Large intestine (tissue), 3 donors: ENCODE data around the gene THAP4. TPM values are rescaled to one million over a fixed set of nuclear protein-coding genes. Genes with fewer than 3 reads are reported as not detected.
"Not testable (repeated sequence)": the region's sequence is repeated elsewhere in the genome, so short reads cannot be mapped to it uniquely, and the experiment has no call there.

ENCODE experiments used
- DNase-seq, 2 donors: peaks; one replicate each; pipeline versions ENCODE4 v3.0.0 to v3.0.0-alpha.2; 2013
- H3K27ac ChIP-seq: one replicate; pipeline ENCODE4 v1.5.1; 2013; ENCODE audit warnings: low read length
- H3K27me3 ChIP-seq: 2 replicates; pipeline ENCODE4 v1.6.1; 2013; ENCODE audit warnings: low read length; ENCODE audit not compliant: control insufficient read depth, insufficient read depth
- H3K36me3 ChIP-seq: 2 replicates; pipeline ENCODE4 v1.6.1; 2013; ENCODE audit warnings: low read length; ENCODE audit not compliant: control insufficient read depth, insufficient read depth
- H3K4me1 ChIP-seq: one replicate; pipeline ENCODE4 v1.6.1; 2013; ENCODE audit warnings: low read length; ENCODE audit not compliant: control insufficient read depth, insufficient read depth
- H3K4me3 ChIP-seq: one replicate; pipeline ENCODE4 v1.5.1; 2013; ENCODE audit warnings: low read length
- H3K9me3 ChIP-seq: one replicate; pipeline ENCODE4 v1.6.1; 2013; ENCODE audit warnings: mild to moderate bottlenecking, low read depth, low read length, moderate library complexity; ENCODE audit not compliant: control insufficient read depth
- WGBS: methylation state at CpG from one replicate; pipeline ENCODE4 v1.1.5; 2013; ENCODE audit warnings: low lambda C conversion rate; ENCODE audit not compliant: insufficient coverage; 5-methylcytosine and 5-hydroxymethylcytosine counted together
- polyA plus RNA-seq: library from polyadenylated mRNA; unstranded; fragments of 120-200 nt; gene quantifications from one replicate; pipeline ENCODE4 v1.2.1, GENCODE V29; 2013

THAP4 gene
- polyA plus RNA-seq, 1 donor: 35.7 TPM

DNA sequence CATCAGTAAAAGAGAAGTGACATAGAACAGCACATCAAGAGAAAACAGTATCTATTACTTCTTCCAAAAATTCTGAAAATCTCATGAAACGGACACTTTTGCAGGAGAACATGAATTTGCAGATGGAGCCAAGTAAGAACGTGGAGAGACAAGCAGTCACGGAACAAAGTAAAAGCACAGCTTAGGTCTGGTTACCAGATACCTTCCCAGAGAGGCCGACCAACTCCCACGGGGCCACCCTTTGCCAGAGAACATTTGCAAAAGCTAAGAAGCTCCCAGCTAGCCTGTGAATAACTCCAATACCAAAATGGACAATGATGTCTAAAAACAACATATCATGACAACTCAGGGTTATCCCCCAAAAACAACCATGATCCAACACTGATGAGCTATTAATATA is 38.9 kb downstream of the THAP4 start:
- Histone ChIP-seq H3K9me3 (no peaks in the 10 kb centered on the region), H3K4me1 (no peaks in the 10 kb centered on the region), H3K27me3 (no peaks in the 10 kb centered on the region), H3K4me3 (no peak overlapping the region), H3K36me3 (peaks cover 47% of the 10 kb centered on the region), H3K27ac (no peak overlapping the region)
- no peak for DNase-seq
- no CpG with 5 or more reads among the region's 5 CpGs for WGBS

DNA sequence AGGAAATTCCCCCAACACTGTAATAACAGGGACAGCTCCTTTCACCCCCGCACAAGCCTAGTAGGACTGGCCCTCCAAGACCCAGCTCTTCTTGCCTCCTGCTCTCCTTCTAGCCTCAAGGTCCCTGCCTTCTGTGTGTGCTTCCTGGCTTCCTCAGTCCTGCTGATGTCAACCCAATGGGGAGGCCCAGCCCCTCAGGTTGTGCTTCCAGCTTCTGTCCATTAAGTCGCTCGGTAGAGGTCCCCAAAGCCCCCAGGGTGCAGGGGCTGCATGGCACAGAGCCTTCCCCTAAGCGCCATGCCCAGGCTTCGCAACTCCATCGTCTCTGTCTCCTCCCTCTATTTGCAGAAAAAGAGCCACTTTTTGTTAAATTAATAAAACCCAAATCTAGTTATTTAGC is 39.4 kb downstream of the THAP4 start:
- H3K27ac ChIP-seq: no peak overlapping the region
- H3K27me3 ChIP-seq: no peaks in the 10 kb centered on the region
- no peaks in the 10 kb centered on the region for H3K9me3 ChIP-seq
- no peak overlapping the region for H3K4me3 ChIP-seq
- no CpG with 5 or more reads among the region's 6 CpGs for WGBS
- H3K36me3 ChIP-seq: peaks cover 47% of the 10 kb centered on the region
- no peak for DNase-seq
- H3K4me1 ChIP-seq: no peaks in the 10 kb centered on the region

DNA sequence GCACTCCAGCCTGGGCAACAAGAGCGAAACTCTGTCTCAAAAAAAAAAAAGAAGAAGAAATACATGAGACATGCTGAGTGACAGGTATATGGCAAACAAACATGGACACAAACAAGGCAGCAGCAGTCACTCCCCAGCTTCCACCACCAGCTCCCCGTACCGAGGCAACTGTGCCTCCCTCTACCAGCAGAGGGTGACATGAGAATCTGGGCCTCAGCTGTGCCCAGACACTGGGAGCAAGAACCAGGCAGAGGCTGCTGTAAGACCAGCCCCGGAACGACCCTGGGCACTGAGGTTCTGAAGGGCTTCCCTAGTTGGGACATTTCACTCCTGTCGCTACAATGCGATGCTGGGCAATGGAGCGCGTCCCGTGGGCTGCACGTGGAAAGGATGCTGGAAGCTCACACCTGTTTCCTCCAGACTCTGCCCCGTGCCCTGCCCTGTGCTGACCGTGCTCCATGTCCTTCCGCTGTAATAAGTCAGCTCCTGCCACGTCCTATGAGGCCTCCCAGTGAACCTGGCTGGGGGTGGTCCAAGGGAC is 41.3 kb downstream of the THAP4 start:
- H3K4me1 ChIP-seq: no peaks in the 10 kb centered on the region
- peaks cover 38% of the 10 kb centered on the region for H3K36me3 ChIP-seq
- no peak overlapping the region for H3K27ac ChIP-seq
- H3K9me3 ChIP-seq: no peaks in the 10 kb centered on the region
- H3K4me3 ChIP-seq: no peak overlapping the region
- DNase-seq: no peak
- H3K27me3 ChIP-seq: no peaks in the 10 kb centered on the region
- no CpG with 5 or more reads among the region's 15 CpGs for WGBS

DNA sequence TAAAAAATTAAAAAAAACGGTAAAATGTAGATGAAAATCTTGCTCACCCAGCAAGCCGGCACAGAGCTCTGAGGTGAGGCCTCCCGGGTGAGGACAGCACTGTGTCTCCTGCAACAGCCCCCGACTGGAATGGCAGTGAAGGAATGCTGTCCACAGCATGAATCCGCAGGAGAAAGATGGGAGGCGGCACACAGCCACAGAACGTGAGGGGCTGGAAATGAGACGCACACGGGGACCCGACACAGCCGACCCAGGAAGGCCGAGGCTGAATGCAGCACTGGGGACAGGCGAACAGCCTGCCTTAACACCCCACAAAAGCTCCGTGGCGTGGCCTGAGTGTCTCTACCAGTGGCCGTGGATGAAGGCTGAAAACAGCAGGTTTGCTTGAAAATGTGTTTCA is 43.7 kb downstream of the THAP4 start:
- Histone ChIP-seq H3K36me3 (peaks cover 31% of the 10 kb centered on the region), H3K27me3 (no peaks in the 10 kb centered on the region), H3K27ac (no peak overlapping the region), H3K4me1 (no peaks in the 10 kb centered on the region), H3K4me3 (no peak overlapping the region), H3K9me3 (no peaks in the 10 kb centered on the region)
- WGBS: no CpG with 5 or more reads among the region's 16 CpGs
- DNase-seq: no peak

DNA sequence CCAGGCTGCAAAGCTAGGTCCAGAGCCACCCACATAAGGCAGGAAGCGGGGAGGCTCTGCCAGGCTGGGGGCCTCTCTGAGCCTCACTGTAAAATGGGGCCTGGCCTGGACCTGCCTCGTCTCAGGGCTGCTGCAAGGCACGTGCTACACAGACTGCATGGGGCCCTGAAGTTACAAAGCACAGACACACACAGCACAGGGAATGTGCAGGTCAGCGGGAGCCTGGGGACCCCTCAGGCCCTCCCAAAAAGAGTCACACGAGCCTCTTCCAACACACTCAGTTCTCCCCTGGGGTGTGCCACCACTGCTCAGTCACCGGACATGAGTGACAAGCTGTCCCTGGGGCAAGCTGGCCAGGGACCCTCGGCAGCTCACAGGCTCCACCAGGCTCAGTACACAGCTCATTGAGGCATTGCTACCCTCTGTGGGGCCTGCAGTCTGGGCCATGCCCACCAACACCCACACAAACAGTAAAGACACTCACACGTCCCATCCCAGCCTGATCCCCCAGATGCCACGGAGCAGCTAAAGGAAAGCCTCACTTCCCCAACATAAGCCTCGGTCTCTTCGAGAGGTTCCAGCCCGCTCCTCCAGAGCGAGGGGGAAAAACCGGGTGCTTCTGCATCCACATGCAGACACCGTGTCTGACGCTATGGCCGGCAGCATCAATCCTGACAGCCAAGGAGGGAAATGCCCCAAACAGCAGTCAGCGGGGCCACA is 44.7 kb downstream of the THAP4 start:
- no peak overlapping the region for H3K4me3 ChIP-seq
- peaks cover 6% of the 10 kb centered on the region for H3K9me3 ChIP-seq
- H3K36me3 ChIP-seq: peaks cover 27% of the 10 kb centered on the region
- H3K27me3 ChIP-seq: no peaks in the 10 kb centered on the region
- H3K27ac ChIP-seq: no peak overlapping the region
- WGBS: no CpG with 5 or more reads among the region's 18 CpGs
- no peak for DNase-seq
- H3K4me1 ChIP-seq: no peaks in the 10 kb centered on the region

DNA sequence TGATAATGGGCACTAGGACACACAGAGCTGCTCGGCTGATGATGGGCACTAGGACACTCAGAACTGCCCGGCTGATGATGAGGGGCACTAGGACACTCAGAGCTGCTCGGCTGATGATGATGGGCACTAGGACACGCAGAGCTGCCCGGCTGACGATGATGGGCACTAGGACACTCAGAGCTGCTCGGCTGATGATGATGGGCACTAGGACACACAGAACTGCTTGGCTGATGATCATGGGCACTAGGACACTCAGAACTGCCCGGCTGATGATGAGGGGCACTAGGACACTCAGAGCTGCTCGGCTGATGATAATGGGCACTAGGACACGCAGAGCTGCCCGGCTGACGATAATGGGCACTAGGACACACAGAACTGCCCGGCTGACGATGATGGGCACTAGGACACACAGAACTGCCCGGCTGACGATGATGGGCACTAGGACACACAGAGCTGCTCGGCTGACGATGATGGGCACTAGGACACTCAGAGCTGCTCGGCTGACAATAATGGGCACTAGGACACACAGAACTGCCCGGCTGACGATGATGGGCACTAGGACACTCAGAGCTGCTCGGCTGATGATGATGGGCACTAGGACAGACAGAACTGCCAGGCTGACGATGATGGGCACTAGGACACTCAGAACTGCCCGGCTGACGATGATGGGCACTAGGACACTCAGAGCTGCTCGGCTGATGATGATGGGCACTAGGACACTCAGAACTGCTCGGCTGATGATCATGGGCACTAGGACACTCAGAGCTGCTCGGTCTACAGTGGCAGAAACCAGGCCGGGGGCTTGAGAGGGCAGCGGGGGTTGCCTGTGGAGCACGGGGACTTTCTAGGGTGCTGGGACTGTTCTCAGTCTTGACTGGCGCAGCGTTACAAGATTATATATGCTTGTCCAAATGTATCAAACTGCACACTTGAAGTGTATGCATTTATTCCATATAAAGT is 46.2 kb downstream of the THAP4 start:
- H3K36me3 ChIP-seq: peaks cover 32% of the 10 kb centered on the region
- not testable (repeated sequence) for H3K4me1 ChIP-seq, DNase-seq, H3K4me3 ChIP-seq, H3K27me3 ChIP-seq, H3K27ac ChIP-seq
- 100% methylated on average over 2 of the region's 33 CpGs for WGBS
- H3K9me3 ChIP-seq: peaks cover 20% of the 10 kb centered on the region

DNA sequence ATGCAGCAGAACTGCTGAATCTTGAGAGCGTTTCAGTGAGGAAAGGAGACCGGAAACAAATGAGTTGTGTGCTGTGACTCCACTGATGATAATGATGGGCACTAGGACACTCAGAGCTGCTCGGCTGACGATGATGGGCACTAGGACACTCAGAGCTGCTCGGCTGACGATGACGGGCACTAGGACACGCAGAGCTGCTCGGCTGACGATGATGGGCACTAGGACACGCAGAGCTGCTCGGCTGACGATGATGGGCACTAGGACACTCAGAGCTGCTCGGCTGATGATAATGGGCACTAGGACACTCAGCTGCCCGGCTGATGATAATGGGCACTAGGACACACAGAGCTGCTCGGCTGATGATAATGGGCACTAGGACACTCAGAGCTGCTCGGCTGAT is 47.1 kb downstream of the THAP4 start:
- H3K4me1 ChIP-seq, H3K4me3 ChIP-seq, DNase-seq, H3K27ac ChIP-seq, H3K27me3 ChIP-seq: not testable (repeated sequence)
- Histone ChIP-seq H3K36me3 (peaks cover 35% of the 10 kb centered on the region), H3K9me3 (peaks cover 25% of the 10 kb centered on the region)
- no CpG with 5 or more reads among the region's 17 CpGs for WGBS

DNA sequence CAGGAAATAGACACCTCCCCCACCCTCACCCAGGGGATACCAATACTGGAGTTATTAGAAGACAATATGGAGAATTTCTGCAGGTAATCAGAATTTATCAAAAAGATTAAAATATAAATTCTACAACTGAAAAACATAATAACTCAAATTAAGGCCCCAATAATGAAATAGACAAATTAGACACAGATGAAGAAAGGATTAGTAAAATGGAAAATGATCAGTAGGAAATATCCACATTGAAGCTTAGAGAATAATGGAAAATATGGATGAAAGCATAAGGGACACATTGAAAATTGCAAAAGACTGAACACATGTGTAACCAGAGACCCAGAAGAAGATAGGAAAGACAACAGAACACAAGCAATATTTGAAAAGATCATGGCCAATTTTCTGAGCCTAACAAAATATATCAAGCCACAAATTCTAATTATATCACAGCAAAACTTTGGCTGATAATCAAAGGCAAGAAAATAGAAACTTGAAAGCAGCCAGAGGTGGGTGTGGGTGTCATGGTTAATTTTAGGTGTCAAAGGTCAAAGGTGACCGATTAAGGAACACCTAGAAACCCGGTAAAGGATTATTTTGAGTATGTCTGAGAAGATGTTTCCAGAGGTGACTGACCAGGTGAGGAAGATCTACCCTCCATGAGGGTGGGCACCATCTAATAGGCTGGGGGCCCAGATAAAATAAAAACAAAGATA is 50.2 kb downstream of the THAP4 start:
- no peak overlapping the region for H3K27ac ChIP-seq
- H3K27me3 ChIP-seq: no peaks in the 10 kb centered on the region
- H3K4me3 ChIP-seq: no peak overlapping the region
- H3K9me3 ChIP-seq: peaks cover 35% of the 10 kb centered on the region
- H3K36me3 ChIP-seq: peaks cover 46% of the 10 kb centered on the region
- no peaks in the 10 kb centered on the region for H3K4me1 ChIP-seq
- 100% methylated on average over 1 of the region's 2 CpGs for WGBS
- DNase-seq: no peak

DNA sequence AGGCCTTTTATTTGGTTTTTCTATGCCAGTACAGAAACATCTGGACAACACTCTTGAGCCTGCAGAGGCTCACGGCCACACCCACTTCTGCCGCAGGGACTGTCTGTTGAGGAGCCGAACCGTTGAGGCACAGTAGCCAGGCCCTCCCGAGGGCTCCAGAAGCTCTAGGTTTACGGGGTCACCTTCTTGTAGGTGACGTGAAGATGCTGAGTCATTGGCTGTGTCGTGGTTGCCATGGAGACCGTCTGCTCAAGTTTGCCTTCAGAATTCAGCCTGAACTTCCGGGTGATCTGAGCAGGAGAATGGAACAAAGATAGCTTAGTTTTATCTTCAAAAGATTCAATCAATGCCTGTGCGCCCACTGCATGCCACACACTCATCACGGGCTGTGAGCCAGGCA is 52.5 kb downstream of the THAP4 start:
- Histone ChIP-seq H3K36me3 (peaks cover 50% of the 10 kb centered on the region), H3K9me3 (peaks cover 42% of the 10 kb centered on the region), H3K4me3 (no peak overlapping the region), H3K4me1 (no peaks in the 10 kb centered on the region), H3K27ac (no peak overlapping the region), H3K27me3 (no peaks in the 10 kb centered on the region)
- no peak for DNase-seq
- no CpG with 5 or more reads among the region's 12 CpGs for WGBS

DNA sequence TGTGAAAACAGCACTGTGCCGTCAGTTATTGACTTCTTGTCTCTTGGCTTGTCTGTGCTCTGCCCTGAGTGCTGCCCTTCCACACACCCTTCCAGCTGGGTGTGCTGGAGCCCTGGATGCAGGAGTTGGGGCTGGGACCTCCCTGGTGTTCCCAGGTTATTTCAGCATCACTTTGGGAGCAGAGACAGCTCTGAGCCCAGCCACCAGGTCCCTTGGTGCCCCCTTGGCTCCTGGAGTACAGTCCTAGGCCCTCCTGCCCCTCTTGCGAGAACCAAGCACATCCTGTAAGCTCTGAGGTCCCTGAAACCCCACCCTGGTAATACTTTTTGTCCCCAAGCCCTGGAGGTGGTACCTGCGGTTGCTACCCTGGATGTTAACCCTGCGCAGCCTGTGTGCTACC is 54.2 kb downstream of the THAP4 start:
- peaks cover 42% of the 10 kb centered on the region for H3K9me3 ChIP-seq
- H3K27me3 ChIP-seq: no peaks in the 10 kb centered on the region
- no peak overlapping the region for H3K4me3 ChIP-seq
- no peaks in the 10 kb centered on the region for H3K4me1 ChIP-seq
- H3K27ac ChIP-seq: no peak overlapping the region
- peaks cover 47% of the 10 kb centered on the region for H3K36me3 ChIP-seq
- no CpG with 5 or more reads among the region's 4 CpGs for WGBS
- DNase-seq: no peak
